HepG2 (cell line): Measurements from ENCODE around the gene LYRM1. TPM values are rescaled to one million over a fixed set of nuclear protein-coding genes. Genes with fewer than 3 reads are reported as not detected.

ENCODE experiments used
- ATAC-seq: fragments of 200-7000 bp; cut with Tn5 transposase; 3 replicates; pipeline ENCODE4 v1.9.1; 2020; ENCODE audit warnings: mild to moderate bottlenecking, moderate library complexity
- BruUV-seq: library from RNA; stranded (reverse); fragments of 400-500 nt; replicated peaks from 2 replicates; lab custom pipeline; 2021; lab: Mats Ljungman, UMichigan
- CTCF ChIA-PET: fragments of 300-600 bp; formaldehyde crosslinking; extraction: SDS; loops from one replicate; lab custom pipeline; 2021; ENCODE audit warnings: low total read pairs, inconsistent platforms, low intra/inter-chr PET ratio; lab: Yijun Ruan, JAX
- POLR2A ChIA-PET: fragments of 350-600 bp; sonication (Branson Sonifier 250); formaldehyde crosslinking; loops from one replicate; lab custom pipeline; 2020; ENCODE audit warnings: antibody characterized with exemption, inconsistent platforms; lab: Yijun Ruan, JAX
- DNase-seq: peaks from one replicate; pipeline ENCODE4 v3.0.0-alpha.2; 2015; ENCODE audit warnings: low spot score
- FAIRE-seq: peaks from 3 replicates; lab custom pipeline; 2011; peaks lifted over from hg19 to GRCh38; lab: Jason Lieb, UNC
- H2AFZ ChIP-seq: one replicate; pipeline ENCODE4 v1.6.1; 2011; ENCODE audit warnings: low read length, inconsistent platforms
- H3K27ac ChIP-seq: fragments of 300-600 bp; 3 replicates; pipeline ENCODE4 v1.8.0; 2011; ENCODE audit warnings: mixed run types, mild to moderate bottlenecking, mixed read lengths, low read length, inconsistent platforms; ENCODE audit not compliant: insufficient read depth; ENCODE audit errors: extremely low read length
- H3K27me3 ChIP-seq, 2 experiments: fragments of 200-600 bp in 1 of 2; 2 replicates in 1 of 2; 3 replicates in 1 of 2; pipeline versions ENCODE4 v1.6.0 to v1.8.0; 2011; ENCODE audit warnings: low read length in 2 of 2, mild to moderate bottlenecking in 2 of 2, moderate library complexity in 2 of 2, inconsistent platforms in 1 of 2; ENCODE audit not compliant: insufficient read depth in 2 of 2, control insufficient read depth in 1 of 2
- H3K36me3 ChIP-seq, 2 experiments: fragments of 200-600 bp in 1 of 2; replicated peaks in 1 of 2; 2 replicates in 1 of 2; 3 replicates in 1 of 2; pipeline versions ENCODE4 v1.5.1 to v1.8.0; 2011; ENCODE audit warnings: low read length in 2 of 2, inconsistent platforms in 1 of 2; ENCODE audit not compliant: insufficient read depth in 2 of 2, control insufficient read depth in 1 of 2
- H3K4me1 ChIP-seq: 2 replicates; pipeline ENCODE4 v1.5.1; 2012; ENCODE audit warnings: low read length, inconsistent platforms; ENCODE audit not compliant: insufficient read depth
- H3K4me2 ChIP-seq: 2 replicates; pipeline ENCODE4 v1.6.0; 2011; ENCODE audit warnings: low read depth, low read length, inconsistent platforms
- H3K4me3 ChIP-seq, 3 experiments: fragments of 200-600 bp in 1 of 3; sonication (generic), shearing (Covaris generic) in 1 of 3; replicated peaks in 1 of 3; 2 replicates each; pipeline ENCODE4 v1.5.1; 2011 to 2016; ENCODE audit warnings: low read length in 3 of 3, inconsistent platforms in 2 of 3, low read depth in 2 of 3, mild to moderate bottlenecking in 2 of 3, control low read depth in 1 of 3, mixed read lengths in 1 of 3; ENCODE audit not compliant: insufficient read depth in 1 of 3
- H3K79me2 ChIP-seq: one replicate; pipeline ENCODE4 v1.6.1; 2011; ENCODE audit warnings: low read length, inconsistent platforms; ENCODE audit not compliant: insufficient read depth
- H3K9ac ChIP-seq: 2 replicates; pipeline ENCODE4 v1.6.0; 2011; ENCODE audit warnings: mild to moderate bottlenecking, low read depth, low read length, inconsistent platforms; ENCODE audit not compliant: insufficient read depth
- H3K9me3 ChIP-seq: 2 replicates; pipeline ENCODE4 v1.5.1; 2012; ENCODE audit warnings: mild to moderate bottlenecking, low read length
- H4K20me1 ChIP-seq: 2 replicates; pipeline ENCODE4 v1.6.0; 2011; ENCODE audit warnings: inconsistent platforms, mild to moderate bottlenecking, low read length, moderate library complexity; ENCODE audit not compliant: insufficient read depth
- GATA4 ChIP-seq: sonication (generic); IDR thresholded peaks from 2 replicates; pipeline ENCODE4 v1.6.1; 2016; ENCODE audit warnings: antibody characterized with exemption, low read depth, borderline replicate concordance
- KAT7 ChIP-seq: IDR thresholded peaks from 2 replicates; pipeline ENCODE4 v1.6.1; 2018; ENCODE audit warnings: borderline replicate concordance, missing compliant biosample characterization
- RXRB ChIP-seq: IDR thresholded peaks from 2 replicates; pipeline ENCODE4 v1.6.1; 2016; ENCODE audit warnings: borderline replicate concordance, missing genetic modification reagents, missing compliant biosample characterization
- SALL1 ChIP-seq: sonication (generic); formaldehyde crosslinking; IDR thresholded peaks from 2 replicates; pipeline ENCODE4 v1.8.0; 2022; ENCODE audit warnings: mild to moderate bottlenecking, missing genetic modification reagents
- ZFAT ChIP-seq: sonication (generic); formaldehyde crosslinking; conservative IDR thresholded peaks from 2 replicates; pipeline ENCODE4 v1.8.1; 2023; ENCODE audit warnings: missing genetic modification reagents, inconsistent platforms
- ZFP36 ChIP-seq: fragments of 150-350 bp; IDR thresholded peaks from 2 replicates; pipeline ENCODE4 v1.6.1; 2018; ENCODE audit warnings: borderline replicate concordance, low read length, low read depth; ENCODE audit not compliant: partially characterized antibody
- ZNF138 ChIP-seq: sonication (generic); formaldehyde crosslinking; IDR thresholded peaks from 2 replicates; pipeline ENCODE4 v1.5.0; 2020; ENCODE audit warnings: mild to moderate bottlenecking, low read depth, missing genetic modification reagents
- ZNF839 ChIP-seq: sonication (generic); formaldehyde crosslinking; IDR thresholded peaks from 2 replicates; pipeline ENCODE4 v1.4.0; 2020; ENCODE audit warnings: missing genetic modification reagents, mild to moderate bottlenecking, borderline replicate concordance
- ZSCAN21 ChIP-seq: sonication (generic); formaldehyde crosslinking; IDR thresholded peaks from 2 replicates; pipeline ENCODE4 v1.8.0; 2022; ENCODE audit warnings: mild to moderate bottlenecking, missing genetic modification reagents, moderate library complexity, borderline replicate concordance
- WGBS: methylation state at CpG from one replicate; pipeline ENCODE4 v1.1.6; 2017; ENCODE audit warnings: low lambda C conversion rate; 5-methylcytosine and 5-hydroxymethylcytosine counted together
- in situ Hi-C: cut with HindIII; loops from 2 replicates; pipeline ENCODE4 v1.10.0; 2017; ENCODE audit warnings: low pct_unique_long_range_greater_than_20kb; ENCODE audit not compliant: extremely low pct_ligation_motif_present
- intact Hi-C: fragments of 100-400 bp; cut with micrococcal nuclease; formaldehyde crosslinking; loops from one replicate; pipeline ENCODE4 v1.10.0; 2022; ENCODE audit not compliant: unreplicated experiment
- polyA plus RNA-seq, 8 experiments: library from polyadenylated mRNA; depleted of rRNA in 3 of 8; stranded (reverse) in 7 of 8; unstranded in 1 of 8; fragments of >200 nt; fragmentation: Illumina TruSeq in 4 of 8; extraction: Trizol in 4 of 8; gene quantifications; 2 replicates each; pipeline versions ENCODE4 v1.2.1 to v1.2.3, GENCODE V29; 2011 to 2016; ENCODE audit warnings: low read depth in 4 of 8, missing spikeins in 1 of 8, mixed read lengths in 1 of 8; ENCODE audit not compliant: insufficient read depth in 1 of 8
- total RNA-seq, 5 experiments: library from RNA; depleted of rRNA; stranded (reverse); fragments of >200 nt; fragmentation: Illumina TruSeq; extraction: Trizol; gene quantifications; 2 replicates each; pipeline ENCODE4 v1.2.3, GENCODE V29; 2016; ENCODE audit warnings: low read depth in 1 of 5
- TF ChIP-seq, protein P1 (sequence below): sonication (generic); formaldehyde crosslinking; IDR thresholded peaks from 2 replicates; pipeline ENCODE4 v1.8.0; 2022; ENCODE audit warnings: mild to moderate bottlenecking, missing genetic modification reagents; ENCODE audit not compliant: insufficient replicate concordance
- TF ChIP-seq, protein P2 (sequence below): sonication (generic); formaldehyde crosslinking; IDR thresholded peaks from 2 replicates; pipeline ENCODE4 v1.4.0; 2020; ENCODE audit warnings: missing genetic modification reagents, low read depth, mild to moderate bottlenecking, borderline replicate concordance
- TF ChIP-seq, protein P3 (sequence below): sonication (generic); formaldehyde crosslinking; IDR thresholded peaks from 2 replicates; pipeline ENCODE4 v1.5.0; 2020; ENCODE audit warnings: mild to moderate bottlenecking, missing genetic modification reagents, borderline replicate concordance
- TF ChIP-seq, protein P4 (sequence below): IDR thresholded peaks from 2 replicates; pipeline ENCODE4 v1.6.1; 2016; ENCODE audit warnings: missing genetic modification reagents, missing compliant biosample characterization
- TF ChIP-seq, protein P5 (sequence below): IDR thresholded peaks from 2 replicates; pipeline ENCODE4 v1.6.1; 2016; ENCODE audit warnings: mild to moderate bottlenecking

LYRM1 gene
- total and polyA plus RNA-seq, 2 of the 13 experiments (the other 11 are each of a cell fraction or from before 2014, with no cell fraction given): 59.2 to 82.6 TPM

DNA sequence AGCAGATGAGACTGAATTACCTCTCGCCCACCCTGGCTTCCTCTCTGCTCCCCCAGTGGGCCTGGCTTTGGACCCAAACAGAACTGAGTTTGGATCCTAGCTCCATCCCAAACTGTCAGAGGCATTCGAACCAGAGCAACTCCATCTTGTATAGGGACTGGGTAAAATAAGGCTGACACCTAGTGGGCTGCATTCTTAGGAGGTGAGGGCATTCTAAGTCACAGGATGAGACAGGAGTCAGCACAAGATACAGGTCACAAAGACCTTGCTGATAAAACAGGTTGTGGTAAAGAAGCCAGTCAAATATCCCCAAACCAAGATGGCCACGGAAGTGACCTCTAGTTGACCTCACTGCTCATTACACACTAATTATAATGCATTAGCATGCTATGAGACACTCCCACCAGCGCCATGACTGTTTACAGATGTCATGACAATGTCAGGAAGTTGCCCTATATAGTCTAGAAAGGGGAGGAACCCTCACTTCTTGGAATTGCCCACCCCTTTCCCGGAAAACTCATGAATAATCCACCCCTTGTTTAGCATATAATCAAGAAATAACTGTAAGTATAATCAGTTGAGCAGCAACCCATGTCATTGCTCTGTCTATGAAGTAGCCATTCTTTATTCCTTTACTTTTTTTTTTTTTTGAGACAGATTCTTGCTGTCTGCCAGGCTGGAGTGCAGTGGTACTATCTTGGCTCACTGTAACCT is 44.4 kb downstream of the LYRM1 start:
- Histone ChIP-seq H3K36me3 (no peaks in the 10 kb centered on the region), H3K9ac (no peak overlapping the region), H3K4me1 (no peaks in the 10 kb centered on the region), H2AFZ (no peak overlapping the region), H3K27ac (no peak overlapping the region), H3K79me2 (no peaks in the 10 kb centered on the region), H3K4me2 (no peak overlapping the region), H4K20me1 (no peaks in the 10 kb centered on the region), H3K4me3 (no peak overlapping the region), H3K27me3 (peaks cover under 1 to 3% of the 10 kb centered on the region in 2 experiments; a peak in 2 of 5 replicates), H3K9me3 (no peaks in the 10 kb centered on the region)
- BruUV-seq: no TSS peak
- ChIA-PET CTCF (interaction anchor here (1.9 kb wide), 1 partner anchor 95 kb away, joined by 9 read pairs; no protein-coding TSS in a partner anchor), POLR2A (no interaction called here)
- in situ Hi-C loops: no loop called here
- WGBS: 42% methylated on average over 5 of the region's 5 CpGs
- intact Hi-C loops: loop anchor here (2.0 kb wide), 1 partner anchor 94 kb away; no protein-coding TSS in a partner anchor
- peak; percentile 40; the same call in 2 of the 3 replicates for ATAC-seq
- peak; percentile 36 for FAIRE-seq
- peak; percentile 35 for DNase-seq
- TF ChIP-seq SALL1: no peak
- no peak for TF ChIP-seq ZFAT (CRISPR knock-in tag)
- TF ChIP-seq, protein P1, sequence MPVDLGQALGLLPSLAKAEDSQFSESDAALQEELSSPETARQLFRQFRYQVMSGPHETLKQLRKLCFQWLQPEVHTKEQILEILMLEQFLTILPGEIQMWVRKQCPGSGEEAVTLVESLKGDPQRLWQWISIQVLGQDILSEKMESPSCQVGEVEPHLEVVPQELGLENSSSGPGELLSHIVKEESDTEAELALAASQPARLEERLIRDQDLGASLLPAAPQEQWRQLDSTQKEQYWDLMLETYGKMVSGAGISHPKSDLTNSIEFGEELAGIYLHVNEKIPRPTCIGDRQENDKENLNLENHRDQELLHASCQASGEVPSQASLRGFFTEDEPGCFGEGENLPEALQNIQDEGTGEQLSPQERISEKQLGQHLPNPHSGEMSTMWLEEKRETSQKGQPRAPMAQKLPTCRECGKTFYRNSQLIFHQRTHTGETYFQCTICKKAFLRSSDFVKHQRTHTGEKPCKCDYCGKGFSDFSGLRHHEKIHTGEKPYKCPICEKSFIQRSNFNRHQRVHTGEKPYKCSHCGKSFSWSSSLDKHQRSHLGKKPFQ (CRISPR knock-in tag): no peak
- no peak for TF ChIP-seq ZSCAN21 (CRISPR knock-in tag)
- no peak for TF ChIP-seq GATA4
- TF ChIP-seq, protein P2, sequence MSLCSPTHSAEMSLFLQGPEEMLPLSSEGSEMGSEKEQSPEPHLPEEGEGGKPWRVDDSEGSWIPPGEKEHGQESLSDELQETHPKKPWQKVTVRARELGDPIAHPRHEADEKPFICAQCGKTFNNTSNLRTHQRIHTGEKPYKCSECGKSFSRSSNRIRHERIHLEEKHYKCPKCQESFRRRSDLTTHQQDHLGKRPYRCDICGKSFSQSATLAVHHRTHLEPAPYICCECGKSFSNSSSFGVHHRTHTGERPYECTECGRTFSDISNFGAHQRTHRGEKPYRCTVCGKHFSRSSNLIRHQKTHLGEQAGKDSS (CRISPR knock-in tag): no peak
- TF ChIP-seq RXRB (CRISPR knock-in tag): no peak
- no peak for TF ChIP-seq ZNF138 (CRISPR knock-in tag)
- no peak for TF ChIP-seq ZFP36
- TF ChIP-seq, protein P3, sequence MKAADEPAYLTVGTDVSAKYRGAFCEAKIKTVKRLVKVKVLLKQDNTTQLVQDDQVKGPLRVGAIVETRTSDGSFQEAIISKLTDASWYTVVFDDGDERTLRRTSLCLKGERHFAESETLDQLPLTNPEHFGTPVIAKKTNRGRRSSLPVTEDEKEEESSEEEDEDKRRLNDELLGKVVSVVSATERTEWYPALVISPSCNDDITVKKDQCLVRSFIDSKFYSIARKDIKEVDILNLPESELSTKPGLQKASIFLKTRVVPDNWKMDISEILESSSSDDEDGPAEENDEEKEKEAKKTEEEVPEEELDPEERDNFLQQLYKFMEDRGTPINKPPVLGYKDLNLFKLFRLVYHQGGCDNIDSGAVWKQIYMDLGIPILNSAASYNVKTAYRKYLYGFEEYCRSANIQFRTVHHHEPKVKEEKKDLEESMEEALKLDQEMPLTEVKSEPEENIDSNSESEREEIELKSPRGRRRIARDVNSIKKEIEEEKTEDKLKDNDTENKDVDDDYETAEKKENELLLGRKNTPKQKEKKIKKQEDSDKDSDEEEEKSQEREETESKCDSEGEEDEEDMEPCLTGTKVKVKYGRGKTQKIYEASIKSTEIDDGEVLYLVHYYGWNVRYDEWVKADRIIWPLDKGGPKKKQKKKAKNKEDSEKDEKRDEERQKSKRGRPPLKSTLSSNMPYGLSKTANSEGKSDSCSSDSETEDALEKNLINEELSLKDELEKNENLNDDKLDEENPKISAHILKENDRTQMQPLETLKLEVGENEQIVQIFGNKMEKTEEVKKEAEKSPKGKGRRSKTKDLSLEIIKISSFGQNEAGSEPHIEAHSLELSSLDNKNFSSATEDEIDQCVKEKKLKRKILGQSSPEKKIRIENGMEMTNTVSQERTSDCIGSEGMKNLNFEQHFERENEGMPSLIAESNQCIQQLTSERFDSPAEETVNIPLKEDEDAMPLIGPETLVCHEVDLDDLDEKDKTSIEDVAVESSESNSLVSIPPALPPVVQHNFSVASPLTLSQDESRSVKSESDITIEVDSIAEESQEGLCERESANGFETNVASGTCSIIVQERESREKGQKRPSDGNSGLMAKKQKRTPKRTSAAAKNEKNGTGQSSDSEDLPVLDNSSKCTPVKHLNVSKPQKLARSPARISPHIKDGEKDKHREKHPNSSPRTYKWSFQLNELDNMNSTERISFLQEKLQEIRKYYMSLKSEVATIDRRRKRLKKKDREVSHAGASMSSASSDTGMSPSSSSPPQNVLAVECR (CRISPR knock-in tag): no peak
- TF ChIP-seq, protein P4, sequence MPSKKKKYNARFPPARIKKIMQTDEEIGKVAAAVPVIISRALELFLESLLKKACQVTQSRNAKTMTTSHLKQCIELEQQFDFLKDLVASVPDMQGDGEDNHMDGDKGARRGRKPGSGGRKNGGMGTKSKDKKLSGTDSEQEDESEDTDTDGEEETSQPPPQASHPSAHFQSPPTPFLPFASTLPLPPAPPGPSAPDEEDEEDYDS: no peak
- TF ChIP-seq KAT7 (CRISPR knock-in tag): no peak
- TF ChIP-seq, protein P5, sequence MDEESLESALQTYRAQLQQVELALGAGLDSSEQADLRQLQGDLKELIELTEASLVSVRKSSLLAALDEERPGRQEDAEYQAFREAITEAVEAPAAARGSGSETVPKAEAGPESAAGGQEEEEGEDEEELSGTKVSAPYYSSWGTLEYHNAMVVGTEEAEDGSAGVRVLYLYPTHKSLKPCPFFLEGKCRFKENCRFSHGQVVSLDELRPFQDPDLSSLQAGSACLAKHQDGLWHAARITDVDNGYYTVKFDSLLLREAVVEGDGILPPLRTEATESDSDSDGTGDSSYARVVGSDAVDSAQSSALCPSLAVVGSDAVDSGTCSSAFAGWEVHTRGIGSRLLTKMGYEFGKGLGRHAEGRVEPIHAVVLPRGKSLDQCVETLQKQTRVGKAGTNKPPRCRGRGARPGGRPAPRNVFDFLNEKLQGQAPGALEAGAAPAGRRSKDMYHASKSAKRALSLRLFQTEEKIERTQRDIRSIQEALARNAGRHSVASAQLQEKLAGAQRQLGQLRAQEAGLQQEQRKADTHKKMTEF (CRISPR knock-in tag): no peak
- TF ChIP-seq ZNF839: no peak
